HepG2 (cell line): ENCODE measurements around the gene DHX8. TPM values are rescaled to one million over a fixed set of nuclear protein-coding genes. Genes with fewer than 3 reads are reported as not detected.

Source experiments
- CREB1 ChIP-seq, 2 experiments: fragments of 450-650 bp in 1 of 2; IDR thresholded peaks; 2 replicates each; pipeline ENCODE4 v1.6.1; 2016 to 2017; ENCODE audit warnings: control low read depth in 1 of 2, mild to moderate bottlenecking in 1 of 2, missing compliant biosample characterization in 1 of 2, missing genetic modification characterization in 1 of 2
- FOSL2 ChIP-seq: sonication (generic); formaldehyde crosslinking; IDR thresholded peaks from 2 replicates; pipeline ENCODE4 v1.4.0; 2020; ENCODE audit warnings: missing genetic modification reagents
- JUND ChIP-seq: sonication (generic); formaldehyde crosslinking; IDR thresholded peaks from 2 replicates; pipeline ENCODE4 v1.8.0; 2022; ENCODE audit warnings: mild to moderate bottlenecking, missing genetic modification reagents
- KDM6A ChIP-seq: IDR thresholded peaks from 2 replicates; pipeline ENCODE4 v1.6.1; 2016; ENCODE audit warnings: low read depth
- NFKBIZ ChIP-seq: IDR thresholded peaks from 2 replicates; pipeline ENCODE4 v1.6.1; 2018; ENCODE audit warnings: missing genetic modification reagents, missing compliant biosample characterization
- PATZ1 ChIP-seq: sonication (generic); formaldehyde crosslinking; IDR thresholded peaks from 2 replicates; pipeline ENCODE4 v1.4.0; 2020; ENCODE audit warnings: missing genetic modification reagents
- PRDM15 ChIP-seq: sonication (generic); formaldehyde crosslinking; IDR thresholded peaks from 2 replicates; pipeline ENCODE4 v1.4.0; 2020; ENCODE audit warnings: missing genetic modification reagents
- RBM22 ChIP-seq: fragments of 200-400 bp; formaldehyde crosslinking; optimal IDR thresholded peaks from 2 replicates; pipeline ENCODE3; 2017; ENCODE audit warnings: mild to moderate bottlenecking, low read length, moderate library complexity
- TAF15 ChIP-seq: fragments of 200-400 bp; formaldehyde crosslinking; IDR thresholded peaks from one replicate; pipeline ENCODE4 v1.6.1; 2018; ENCODE audit warnings: mild to moderate bottlenecking, low read depth, low read length; ENCODE audit not compliant: poor library complexity, severe bottlenecking
- TEF ChIP-seq: sonication (generic); formaldehyde crosslinking; IDR thresholded peaks from 2 replicates; pipeline ENCODE4 v1.5.0; 2020; ENCODE audit warnings: missing genetic modification reagents
- ZBTB43 ChIP-seq: sonication (generic); formaldehyde crosslinking; conservative IDR thresholded peaks from 2 replicates; pipeline ENCODE4 v1.4.0; 2020; ENCODE audit warnings: missing genetic modification reagents
- ZBTB46 ChIP-seq: sonication (generic); formaldehyde crosslinking; IDR thresholded peaks from 2 replicates; pipeline ENCODE4 v1.4.0; 2020; ENCODE audit warnings: mild to moderate bottlenecking, missing genetic modification reagents, borderline replicate concordance
- ZNF274 ChIP-seq: sonication (generic); formaldehyde crosslinking; IDR thresholded peaks from 2 replicates; pipeline ENCODE4 v1.5.1; 2020; ENCODE audit warnings: mild to moderate bottlenecking, missing genetic modification reagents
- ZNF552 ChIP-seq: sonication (generic); formaldehyde crosslinking; IDR thresholded peaks from 2 replicates; pipeline ENCODE4 v1.9.0; 2022; ENCODE audit warnings: missing genetic modification reagents, mild to moderate bottlenecking, borderline replicate concordance
- ZNF564 ChIP-seq: sonication (generic); formaldehyde crosslinking; IDR thresholded peaks from 2 replicates; pipeline ENCODE4 v1.8.1; 2023; ENCODE audit warnings: mild to moderate bottlenecking, missing genetic modification reagents
- ZNF788 ChIP-seq: sonication (generic); formaldehyde crosslinking; IDR thresholded peaks from 2 replicates; pipeline ENCODE4 v1.5.0; 2020; ENCODE audit warnings: mild to moderate bottlenecking, missing genetic modification reagents, borderline replicate concordance
- ZSCAN12 ChIP-seq: sonication (generic); formaldehyde crosslinking; IDR thresholded peaks from 2 replicates; pipeline ENCODE4 v1.9.0; 2021; ENCODE audit warnings: mild to moderate bottlenecking, missing genetic modification reagents
- polyA plus RNA-seq, 8 experiments: library from polyadenylated mRNA; depleted of rRNA in 3 of 8; stranded (reverse) in 7 of 8; unstranded in 1 of 8; fragments of >200 nt; fragmentation: Illumina TruSeq in 4 of 8; extraction: Trizol in 4 of 8; gene quantifications; 2 replicates each; pipeline versions ENCODE4 v1.2.1 to v1.2.3, GENCODE V29; 2011 to 2016; ENCODE audit warnings: low read depth in 4 of 8, missing spikeins in 1 of 8, mixed read lengths in 1 of 8; ENCODE audit not compliant: insufficient read depth in 1 of 8
- total RNA-seq, 5 experiments: library from RNA; depleted of rRNA; stranded (reverse); fragments of >200 nt; fragmentation: Illumina TruSeq; extraction: Trizol; gene quantifications; 2 replicates each; pipeline ENCODE4 v1.2.3, GENCODE V29; 2016; ENCODE audit warnings: low read depth in 1 of 5

DHX8 gene
- total and polyA plus RNA-seq, 2 of the 13 experiments (the other 11 are each of a cell fraction or from before 2014, with no cell fraction given) = 24.8 to 48.9 TPM

GRCh38 chr17:43483674-43484551, at the start of gene DHX8 (continued):
- TF ChIP-seq PRDM15 (CRISPR knock-in tag) (peak; percentile 8; the same call in 1 of the 2 replicates), ZNF274 (peak; percentile 94), ZSCAN12 (CRISPR knock-in tag) (no peak; the same call in 1 of the 2 replicates), CREB1 (IDR thresholded peaks at IDR 0.05) (peak; percentile 72), CREB1 (CRISPR knock-in tag; IDR thresholded peaks at IDR 0.05) (peak; percentile 94), PATZ1 (CRISPR knock-in tag) (peak; percentile 82), TEF (CRISPR knock-in tag) (peak; percentile 51; the same call in 1 of the 2 replicates), ZBTB46 (CRISPR knock-in tag) (0 out of 2 replicates have a peak, but pooled peaks have one; percentile 62), FOSL2 (CRISPR knock-in tag) (peak; percentile 77), TAF15 (peak; percentile 98), NFKBIZ (CRISPR knock-in tag) (peak; percentile 96), ZBTB43 (CRISPR knock-in tag) (peak; percentile 86), JUND (CRISPR knock-in tag) (peak; percentile 75; the same call in 1 of the 2 replicates), ZNF788 (CRISPR knock-in tag) (peak; percentile 99; the same call in 1 of the 2 replicates), ZNF564 (no peak), KDM6A (CRISPR knock-in tag) (peak; percentile 22; the same call in 1 of the 2 replicates), ZNF552 (CRISPR knock-in tag) (no peak; the same call in 1 of the 2 replicates), RBM22 (no peak)
